Measurements from ENCODE around the gene CENATAC. TPM values are rescaled to one million over a fixed set of nuclear protein-coding genes. Genes with fewer than 3 reads are reported as not detected.

The CENATAC gene
- total and polyA plus RNA-seq, 2 donors (not counting 1 experiment from before 2014, with no cell fraction given): 10.1 to 21.5 TPM

DNA sequence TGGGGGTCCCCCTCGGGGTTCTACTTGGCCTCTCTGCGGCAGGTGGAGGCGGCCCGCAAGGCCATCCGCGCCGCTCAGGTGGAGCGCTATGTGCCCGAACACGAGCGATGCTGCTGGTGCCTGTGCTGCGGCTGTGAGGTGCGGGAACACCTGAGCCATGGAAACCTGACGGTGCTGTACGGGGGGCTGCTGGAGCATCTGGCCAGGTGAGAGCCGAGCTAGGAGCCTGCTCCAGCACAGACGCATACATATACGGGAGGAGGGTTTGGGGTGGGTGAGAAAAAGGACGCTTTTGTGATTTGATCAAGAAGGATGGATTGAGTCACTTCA, 415 bp downstream of the CENATAC start:
- Histone ChIP-seq H2AFZ (ENCODE audit: low read length) (peak overlapping the region; percentile 88), H3K9me3 (ENCODE audit: control insufficient read depth, insufficient read depth, low read depth, low read length) (no peaks in the 10 kb centered on the region), H3K27me3 (ENCODE audit: control insufficient read depth, insufficient read depth, low read length) (no peaks in the 10 kb centered on the region), H3K79me2 (ENCODE audit: control insufficient read depth, insufficient read depth, low read length) (peaks cover 15% of the 10 kb centered on the region), H3K9ac (ENCODE audit: insufficient read depth, low read length) (peak overlapping the region; percentile 88), H4K20me1 (ENCODE audit: control insufficient read depth, extremely low read depth, insufficient read depth, low read length) (no peaks in the 10 kb centered on the region), H3K27ac (ENCODE audit: insufficient read depth, low read length) (peak overlapping the region; percentile 87), H3K36me3 (ENCODE audit: control insufficient read depth, insufficient read depth, low read length) (peaks cover 3% of the 10 kb centered on the region), H3K4me3 (replicated peaks in 1 of 4; ENCODE audit: control extremely low read depth in 1 of 4, insufficient read depth in 1 of 4, low read depth in 3 of 4, low read length in 4 of 4) (peak overlapping the region; percentile 73 to 97 (median 87)), H3K4me1 (ENCODE audit: control insufficient read depth, extremely low read depth, insufficient read depth, low read length) (no peaks in the 10 kb centered on the region), H3K4me2 (ENCODE audit: extremely low read depth, insufficient read depth, low read length) (peak overlapping the region; percentile 95)
- DNase-seq (ENCODE audit: low read depth in 2 of 2): no peak
- no peak for TF ChIP-seq EZH2 (IDR thresholded peaks at IDR 0.05; ENCODE audit: low read length, missing control alignments)
- TF ChIP-seq, protein P1, sequence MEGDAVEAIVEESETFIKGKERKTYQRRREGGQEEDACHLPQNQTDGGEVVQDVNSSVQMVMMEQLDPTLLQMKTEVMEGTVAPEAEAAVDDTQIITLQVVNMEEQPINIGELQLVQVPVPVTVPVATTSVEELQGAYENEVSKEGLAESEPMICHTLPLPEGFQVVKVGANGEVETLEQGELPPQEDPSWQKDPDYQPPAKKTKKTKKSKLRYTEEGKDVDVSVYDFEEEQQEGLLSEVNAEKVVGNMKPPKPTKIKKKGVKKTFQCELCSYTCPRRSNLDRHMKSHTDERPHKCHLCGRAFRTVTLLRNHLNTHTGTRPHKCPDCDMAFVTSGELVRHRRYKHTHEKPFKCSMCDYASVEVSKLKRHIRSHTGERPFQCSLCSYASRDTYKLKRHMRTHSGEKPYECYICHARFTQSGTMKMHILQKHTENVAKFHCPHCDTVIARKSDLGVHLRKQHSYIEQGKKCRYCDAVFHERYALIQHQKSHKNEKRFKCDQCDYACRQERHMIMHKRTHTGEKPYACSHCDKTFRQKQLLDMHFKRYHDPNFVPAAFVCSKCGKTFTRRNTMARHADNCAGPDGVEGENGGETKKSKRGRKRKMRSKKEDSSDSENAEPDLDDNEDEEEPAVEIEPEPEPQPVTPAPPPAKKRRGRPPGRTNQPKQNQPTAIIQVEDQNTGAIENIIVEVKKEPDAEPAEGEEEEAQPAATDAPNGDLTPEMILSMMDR (conservative IDR thresholded peaks at IDR 0.05 in 1 of 2, IDR thresholded peaks at IDR 0.05 in 1 of 2; ENCODE audit: low read depth in 1 of 2, low read length in 2 of 2): no peak

DNA sequence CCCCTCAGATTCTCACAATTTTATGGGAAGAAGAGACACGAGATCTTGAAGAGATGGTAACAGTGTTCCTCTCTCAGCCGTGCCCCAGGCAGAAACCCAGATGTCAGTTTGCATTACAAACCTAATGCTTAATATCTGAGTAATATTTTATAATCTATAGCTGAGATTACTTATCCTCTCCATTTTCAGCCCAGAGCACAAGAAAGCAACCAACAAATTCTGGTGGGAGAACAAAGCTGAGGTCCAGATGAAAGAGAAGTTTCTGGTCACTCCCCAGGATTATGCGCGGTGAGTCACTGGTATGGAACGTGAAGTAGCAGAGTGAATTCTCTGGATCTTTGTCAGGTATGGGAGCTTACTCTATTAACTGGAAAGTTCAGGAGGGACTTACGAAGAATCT, 884 bp downstream of the CENATAC start:
- TF ChIP-seq EZH2 (IDR thresholded peaks at IDR 0.05; ENCODE audit: low read length, missing control alignments): no peak
- TF ChIP-seq, protein P1 (conservative IDR thresholded peaks at IDR 0.05 in 1 of 2, IDR thresholded peaks at IDR 0.05 in 1 of 2; ENCODE audit: low read depth in 1 of 2, low read length in 2 of 2): no peak
- peak; percentile 39 to 89 for DNase-seq (ENCODE audit: low read depth in 2 of 2)
- Histone ChIP-seq H3K9me3 (ENCODE audit: control insufficient read depth, insufficient read depth, low read depth, low read length) (no peaks in the 10 kb centered on the region), H3K27me3 (ENCODE audit: control insufficient read depth, insufficient read depth, low read length) (no peaks in the 10 kb centered on the region), H3K27ac (ENCODE audit: insufficient read depth, low read length) (peak overlapping the region; percentile 87), H3K4me3 (replicated peaks in 1 of 4; ENCODE audit: control extremely low read depth in 1 of 4, insufficient read depth in 1 of 4, low read depth in 3 of 4, low read length in 4 of 4) (peak overlapping the region; percentile 73 to 97 (median 87)), H3K79me2 (ENCODE audit: control insufficient read depth, insufficient read depth, low read length) (peaks cover 15% of the 10 kb centered on the region), H3K4me1 (ENCODE audit: control insufficient read depth, extremely low read depth, insufficient read depth, low read length) (no peaks in the 10 kb centered on the region), H3K36me3 (ENCODE audit: control insufficient read depth, insufficient read depth, low read length) (peaks cover 3% of the 10 kb centered on the region), H3K4me2 (ENCODE audit: extremely low read depth, insufficient read depth, low read length) (peak overlapping the region; percentile 95), H2AFZ (ENCODE audit: low read length) (peak overlapping the region; percentile 88), H3K9ac (ENCODE audit: insufficient read depth, low read length) (peak overlapping the region; percentile 88), H4K20me1 (ENCODE audit: control insufficient read depth, extremely low read depth, insufficient read depth, low read length) (no peaks in the 10 kb centered on the region)

DNA sequence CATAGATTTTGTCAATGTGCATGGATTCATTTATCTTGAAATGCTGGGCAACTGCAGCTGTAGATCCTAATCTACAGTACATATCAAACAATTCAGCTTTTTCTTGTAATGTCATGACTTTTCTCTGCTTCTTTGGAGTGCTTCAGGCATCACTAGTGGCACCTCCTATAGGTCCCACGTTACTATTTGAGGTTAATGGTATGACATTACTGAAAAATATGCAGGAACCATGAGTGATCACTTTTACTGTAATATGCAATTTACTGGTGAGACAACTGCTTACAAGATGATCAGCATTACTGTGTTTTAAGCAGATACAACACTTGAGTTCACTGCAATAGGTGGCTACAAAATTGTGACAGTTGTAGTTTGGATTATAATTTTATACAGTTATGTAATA, 3.0 kb downstream of the CENATAC start:
- TF ChIP-seq, protein P1 (conservative IDR thresholded peaks at IDR 0.05 in 1 of 2, IDR thresholded peaks at IDR 0.05 in 1 of 2; ENCODE audit: low read depth in 1 of 2, low read length in 2 of 2): no peak
- H3K4me1 ChIP-seq (ENCODE audit: control insufficient read depth, extremely low read depth, insufficient read depth, low read length): no peaks in the 10 kb centered on the region
- H4K20me1 ChIP-seq (ENCODE audit: control insufficient read depth, extremely low read depth, insufficient read depth, low read length): no peaks in the 10 kb centered on the region
- H3K4me3 ChIP-seq (replicated peaks in 1 of 4; ENCODE audit: control extremely low read depth in 1 of 4, insufficient read depth in 1 of 4, low read depth in 3 of 4, low read length in 4 of 4): no peak overlapping the region
- H3K79me2 ChIP-seq (ENCODE audit: control insufficient read depth, insufficient read depth, low read length): peaks cover 15% of the 10 kb centered on the region
- no peak overlapping the region for H3K27ac ChIP-seq (ENCODE audit: insufficient read depth, low read length)
- H3K36me3 ChIP-seq (ENCODE audit: control insufficient read depth, insufficient read depth, low read length): peaks cover 3% of the 10 kb centered on the region
- H3K27me3 ChIP-seq (ENCODE audit: control insufficient read depth, insufficient read depth, low read length): no peaks in the 10 kb centered on the region
- no peak overlapping the region for H3K4me2 ChIP-seq (ENCODE audit: extremely low read depth, insufficient read depth, low read length)
- no peaks in the 10 kb centered on the region for H3K9me3 ChIP-seq (ENCODE audit: control insufficient read depth, insufficient read depth, low read depth, low read length)
- H3K9ac ChIP-seq (ENCODE audit: insufficient read depth, low read length): no peak overlapping the region
- DNase-seq (ENCODE audit: low read depth in 2 of 2): peak in 1 of 2 donors; percentile 53
- no peak overlapping the region for H2AFZ ChIP-seq (ENCODE audit: low read length)
